Measurements from ENCODE around the gene DPF3. TPM values are rescaled to one million over a fixed set of nuclear protein-coding genes. Genes with fewer than 3 reads are reported as not detected.

Gene DPF3
- total and polyA plus RNA-seq, 2 donors (not counting 1 experiment from before 2014, with no cell fraction given): 3.4 to 10.2 TPM

DNA sequence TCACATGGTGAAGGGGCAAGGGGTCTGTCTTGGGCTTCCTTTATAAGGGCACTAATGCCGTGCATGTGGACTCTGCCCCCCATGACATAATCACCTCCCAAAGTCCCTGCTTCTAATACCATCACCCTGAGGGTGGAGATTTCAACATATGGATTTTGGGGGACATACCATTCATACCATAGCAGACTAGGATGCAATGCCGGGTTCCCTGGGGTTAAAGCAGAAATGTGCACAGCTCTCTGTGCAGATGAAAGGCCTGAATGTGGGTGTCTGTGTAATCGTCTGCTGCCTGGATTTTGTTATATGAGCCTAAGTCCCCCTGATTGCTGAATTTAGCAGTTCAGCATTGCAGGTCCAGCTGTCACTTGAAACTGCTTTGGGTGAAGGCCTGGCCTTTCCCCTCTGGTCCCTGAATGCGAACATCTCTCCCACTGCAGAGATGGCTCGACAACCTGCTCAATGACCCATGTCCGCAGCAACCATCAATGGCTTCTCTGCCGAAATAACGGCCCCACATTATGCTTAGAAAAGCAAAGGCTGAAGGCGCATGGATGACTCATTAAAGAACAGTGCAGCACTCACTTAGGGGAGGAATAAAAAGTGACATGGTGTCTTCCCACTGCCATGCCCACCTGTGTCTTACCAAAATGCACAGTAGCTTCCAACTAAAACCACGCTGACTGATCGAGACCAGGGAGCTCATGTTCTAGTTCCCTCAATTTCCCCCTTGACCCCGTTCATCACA is 286.3 kb downstream of the DPF3 start:
- ATAC-seq (ENCODE audit: low read depth) (no peak), DNase-seq (no peak)
- H3K79me2 ChIP-seq (ENCODE audit: control insufficient read depth, insufficient read depth, low read length): no peaks in the 10 kb centered on the region
- no peak overlapping the region for H3K4me2 ChIP-seq (replicated peaks; ENCODE audit: low read depth, low read length, poor library complexity, severe bottlenecking)
- WGBS (ENCODE audit: insufficient coverage): 94% methylated on average over 7 of the region's 12 CpGs
- no peaks in the 10 kb centered on the region for H3K27me3 Mint-ChIP-seq
- no peaks in the 10 kb centered on the region for H3K9me3 Mint-ChIP-seq (ENCODE audit: insufficient read depth)
- no peaks in the 10 kb centered on the region for H3K36me3 ChIP-seq (replicated peaks in 1 of 2; ENCODE audit: control extremely low read depth in 1 of 2, control insufficient read depth in 1 of 2, extremely low read depth in 1 of 2, insufficient read depth in 2 of 2, low read length in 1 of 2)
- no peak overlapping the region for H3K27ac Mint-ChIP-seq
- H3K4me3 ChIP-seq (ENCODE audit: control extremely low read depth in 1 of 5, extremely low read depth in 1 of 5, insufficient read depth in 1 of 5, low read depth in 2 of 5, low read length in 4 of 5): no peak overlapping the region
- TF ChIP-seq EZH2 (IDR thresholded peaks at IDR 0.05; ENCODE audit: borderline replicate concordance, insufficient read depth, low read depth, low read length, poor library complexity, severe bottlenecking): no peak
- TF ChIP-seq, protein P1, sequence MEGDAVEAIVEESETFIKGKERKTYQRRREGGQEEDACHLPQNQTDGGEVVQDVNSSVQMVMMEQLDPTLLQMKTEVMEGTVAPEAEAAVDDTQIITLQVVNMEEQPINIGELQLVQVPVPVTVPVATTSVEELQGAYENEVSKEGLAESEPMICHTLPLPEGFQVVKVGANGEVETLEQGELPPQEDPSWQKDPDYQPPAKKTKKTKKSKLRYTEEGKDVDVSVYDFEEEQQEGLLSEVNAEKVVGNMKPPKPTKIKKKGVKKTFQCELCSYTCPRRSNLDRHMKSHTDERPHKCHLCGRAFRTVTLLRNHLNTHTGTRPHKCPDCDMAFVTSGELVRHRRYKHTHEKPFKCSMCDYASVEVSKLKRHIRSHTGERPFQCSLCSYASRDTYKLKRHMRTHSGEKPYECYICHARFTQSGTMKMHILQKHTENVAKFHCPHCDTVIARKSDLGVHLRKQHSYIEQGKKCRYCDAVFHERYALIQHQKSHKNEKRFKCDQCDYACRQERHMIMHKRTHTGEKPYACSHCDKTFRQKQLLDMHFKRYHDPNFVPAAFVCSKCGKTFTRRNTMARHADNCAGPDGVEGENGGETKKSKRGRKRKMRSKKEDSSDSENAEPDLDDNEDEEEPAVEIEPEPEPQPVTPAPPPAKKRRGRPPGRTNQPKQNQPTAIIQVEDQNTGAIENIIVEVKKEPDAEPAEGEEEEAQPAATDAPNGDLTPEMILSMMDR (IDR thresholded peaks at IDR 0.05): no peak
- H4K20me1 ChIP-seq (ENCODE audit: control insufficient read depth, insufficient read depth, low read length, poor library complexity, severe bottlenecking): no peaks in the 10 kb centered on the region
- ChIA-PET CTCF (interaction anchor here (0.7 kb wide), 1 partner anchor 341 kb away, joined by 3 read pairs; no protein-coding TSS in a partner anchor), POLR2A (no interaction called here)
- H3K27ac ChIP-seq (ENCODE audit: low read length in 2 of 2): no peak overlapping the region
- H3K27me3 ChIP-seq (replicated peaks in 1 of 4; ENCODE audit: control extremely low read depth in 1 of 4, control insufficient read depth in 3 of 4, insufficient read depth in 4 of 4, low read length in 3 of 4): peaks cover 0 to 3% (median 0%) of the 10 kb centered on the region in 4 experiments
- H3K9me3 ChIP-seq (ENCODE audit: control extremely low read depth in 1 of 3, control insufficient read depth in 2 of 3, insufficient read depth in 1 of 3, low read length in 2 of 3): peaks cover 0 to 16% (median 0%) of the 10 kb centered on the region in 3 donors
- intact Hi-C loops (cut with micrococcal nuclease): no loop called here
- no peaks in the 10 kb centered on the region for H3K4me1 ChIP-seq (ENCODE audit: control insufficient read depth in 2 of 2, insufficient read depth in 2 of 2, low read length in 2 of 2)
- H3K4me1 Mint-ChIP-seq: peaks cover 4% of the 10 kb centered on the region
- no peak overlapping the region for H3K9ac ChIP-seq (ENCODE audit: low read length)
- no peak overlapping the region for H3K4me3 Mint-ChIP-seq
- H2AFZ ChIP-seq (ENCODE audit: insufficient read depth, low read depth, low read length, poor library complexity, severe bottlenecking): no peak overlapping the region

DNA sequence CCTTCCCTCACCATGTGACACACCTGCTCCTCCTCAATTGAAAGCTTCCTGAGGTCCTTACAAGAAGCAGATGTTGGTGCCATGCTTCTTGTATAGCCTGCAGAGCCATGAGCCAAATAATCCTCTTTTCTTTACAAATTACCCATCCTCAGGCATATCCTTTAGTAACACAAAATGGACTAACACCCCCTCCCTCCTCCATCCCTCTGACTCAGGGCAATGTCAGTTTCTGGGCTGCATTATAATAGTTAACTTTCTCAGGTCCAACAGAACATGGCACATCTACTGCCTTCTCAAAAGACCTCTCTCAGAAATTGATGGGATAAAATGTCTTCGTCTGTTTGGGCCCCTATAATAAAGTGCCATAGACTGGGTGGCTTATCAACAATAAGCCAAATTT is 287.0 kb downstream of the DPF3 start:
- Histone ChIP-seq H3K79me2 (ENCODE audit: control insufficient read depth, insufficient read depth, low read length) (no peaks in the 10 kb centered on the region), H3K4me1 (ENCODE audit: control insufficient read depth in 2 of 2, insufficient read depth in 2 of 2, low read length in 2 of 2) (no peaks in the 10 kb centered on the region), H3K27ac (ENCODE audit: low read length in 2 of 2) (no peak overlapping the region), H3K27me3 (replicated peaks in 1 of 4; ENCODE audit: control extremely low read depth in 1 of 4, control insufficient read depth in 3 of 4, insufficient read depth in 4 of 4, low read length in 3 of 4) (peaks cover 0 to 6% (median 1%) of the 10 kb centered on the region in 4 experiments), H3K9me3 (ENCODE audit: control extremely low read depth in 1 of 3, control insufficient read depth in 2 of 3, insufficient read depth in 1 of 3, low read length in 2 of 3) (peaks cover 0 to 16% (median 0%) of the 10 kb centered on the region in 3 donors), H3K36me3 (replicated peaks in 1 of 2; ENCODE audit: control extremely low read depth in 1 of 2, control insufficient read depth in 1 of 2, extremely low read depth in 1 of 2, insufficient read depth in 2 of 2, low read length in 1 of 2) (no peaks in the 10 kb centered on the region), H4K20me1 (ENCODE audit: control insufficient read depth, insufficient read depth, low read length, poor library complexity, severe bottlenecking) (no peaks in the 10 kb centered on the region), H3K9ac (ENCODE audit: low read length) (no peak overlapping the region), H2AFZ (ENCODE audit: insufficient read depth, low read depth, low read length, poor library complexity, severe bottlenecking) (no peak overlapping the region), H3K4me2 (replicated peaks; ENCODE audit: low read depth, low read length, poor library complexity, severe bottlenecking) (no peak overlapping the region), H3K4me3 (ENCODE audit: control extremely low read depth in 1 of 5, extremely low read depth in 1 of 5, insufficient read depth in 1 of 5, low read depth in 2 of 5, low read length in 4 of 5) (no peak overlapping the region)
- DNase-seq (no peak), ATAC-seq (ENCODE audit: low read depth) (no peak)
- Mint-ChIP-seq H3K27ac (no peak overlapping the region), H3K4me3 (no peak overlapping the region), H3K9me3 (ENCODE audit: insufficient read depth) (no peaks in the 10 kb centered on the region), H3K27me3 (peaks cover under 1% of the 10 kb centered on the region), H3K4me1 (peaks cover 4% of the 10 kb centered on the region)
- CTCF ChIA-PET: no interaction called here
- TF ChIP-seq, protein P1 (IDR thresholded peaks at IDR 0.05): no peak
- TF ChIP-seq EZH2 (IDR thresholded peaks at IDR 0.05; ENCODE audit: borderline replicate concordance, insufficient read depth, low read depth, low read length, poor library complexity, severe bottlenecking): no peak
- intact Hi-C loops (cut with micrococcal nuclease): no loop called here
- WGBS (ENCODE audit: insufficient coverage): no CpG with 5 or more reads among the region's 1 CpG
- POLR2A ChIA-PET: no interaction called here

Data from B cell (primary cell).